Heart right ventricle (tissue), 16 donors: ENCODE measurements around the gene POLE4. TPM values are rescaled to one million over a fixed set of nuclear protein-coding genes. Genes with fewer than 3 reads are reported as not detected.
A peak's percentile ranks its signal among the peaks of the same experiment; 100 is the strongest.

ENCODE experiments used
- ATAC-seq, 8 donors: fragments of 200-7000 bp; cut with Tn5 transposase; one replicate each; pipeline ENCODE4 v1.9.1; 2020; ENCODE audit warnings: mild to moderate bottlenecking in 8 of 8, moderate library complexity in 8 of 8, moderate number of reproducible peaks in 1 of 8
- DNase-seq, 2 donors: peaks; one replicate each; pipeline ENCODE4 v3.0.0-alpha.2; 2020
- H3K27ac ChIP-seq, 10 donors: fragments of 200-600 bp; sonication (generic) in 2 of 10; one replicate each; pipeline versions ENCODE4 v1.5.0 to v1.8.0; 2020 to 2022; ENCODE audit warnings: mild to moderate bottlenecking in 3 of 10
- H3K27me3 ChIP-seq, 7 donors: fragments of 200-600 bp; one replicate each; pipeline ENCODE4 v1.8.0; 2021 to 2022; ENCODE audit warnings: mild to moderate bottlenecking in 2 of 7
- H3K36me3 ChIP-seq, 9 donors: fragments of 200-600 bp; sonication (generic) in 1 of 9; one replicate each; pipeline versions ENCODE4 v1.5.0 to v1.8.0; 2020 to 2022; ENCODE audit warnings: mild to moderate bottlenecking in 2 of 9
- H3K4me1 ChIP-seq, 9 donors: fragments of 200-600 bp; sonication (generic) in 1 of 9; one replicate each; pipeline versions ENCODE4 v1.5.0 to v1.8.0; 2020 to 2022; ENCODE audit warnings: mild to moderate bottlenecking in 4 of 9
- H3K4me3 ChIP-seq, 10 donors: fragments of 200-600 bp; sonication (generic) in 2 of 10; one replicate each; pipeline versions ENCODE4 v1.5.0 to v1.8.0; 2020 to 2022; ENCODE audit warnings: mild to moderate bottlenecking in 7 of 10, moderate library complexity in 2 of 10
- H3K9me3 ChIP-seq, 11 donors: fragments of 200-600 bp in 10 of 11; sonication (generic) in 2 of 11; one replicate each; pipeline versions ENCODE4 v1.5.0 to v1.8.0; 2013 to 2022; ENCODE audit warnings: mild to moderate bottlenecking in 2 of 11, control low read depth in 1 of 11, moderate library complexity in 1 of 11
- CTCF ChIP-seq, 9 donors: fragments of 200-600 bp; sonication (generic) in 2 of 9; IDR thresholded peaks; one replicate each; pipeline versions ENCODE4 v1.5.0 to v1.8.0; 2021 to 2022; ENCODE audit warnings: antibody characterized with exemption in 9 of 9, mild to moderate bottlenecking in 5 of 9, moderate library complexity in 1 of 9
- WGBS, 2 donors: extraction: QIAGEN DNeasy Blood & Tissue Kit; methylation state at CpG; one replicate each; pipeline ENCODE4 v1.1.7; 2013; ENCODE audit warnings: inconsistent platforms in 1 of 2; 5-methylcytosine and 5-hydroxymethylcytosine counted together
- intact Hi-C, 10 donors: fragments of 100-400 bp; cut with DNase I; formaldehyde crosslinking; loops; one replicate each; pipeline versions ENCODE4 v1.11.1 to v1.14.2; 2022
- polyA plus RNA-seq, 2 donors: library from polyadenylated mRNA; stranded (reverse); fragments of 200-250 nt; gene quantifications; one replicate each; pipeline ENCODE4 v1.2.3, GENCODE V29; 2013
- total RNA-seq, 10 donors: library from RNA; stranded (reverse); fragmentation: NEBNext Ultra II Directional in 3 of 10; extraction: Animal tissue kit (Norgen Biotek cat#: 25700) in 3 of 10; gene quantifications; one replicate each; pipeline versions ENCODE4 v1.2.1 to v1.2.4, GENCODE V29; 2021 to 2023
- donor health status: Arrhythmogenic right ventricular cardiomyopathy.
- donor health status: ischemic (EF 13 %, LVEDD 7.1; RV severe dilation, severe dysfunction).
- donor health status: healthy with polysubstance abuse.
- donor health status: DM: no; HTN: yes; CAD: no.
- donor health status: DM: no; HTN: no; CAD: no.
- donor health status: ischemic (EF 25% LVEDD 6.9; RV normal size, moderate dysfunction).
- donor health status: ischemic (EF 25% LVEDD 5.7; RV mildly dilated, moderate dysfunction).
- donor health status: healthy.
- donor health status: DM: yes; HTN: yes; CAD: no.
- donor health status: Ischemic cardiomyopathy.
- donor health status: ischemic (EF 35%, LVEDD 5.7; RV mildly dilated, moderate dysfunction).
- donor health status: nonischemic (EF 11% LVEDD 7.7; RV severe dilation, severe dysfunction).
- donor health status: DM: yes; HTN: yes; CAD: no.
- donor health status: PGD.
- donor health status: ischemic (EF 29% LVEDD 5.4; RV normal size, mild dysfunction).
- donor health status: nonischemic (EF 23%, LVEDD 6.1; RV moderate dilation, normal function).

POLE4 gene
- total and polyA plus RNA-seq, 12 donors: 24.8 to 83.5 (median 39.8) TPM

- Histone ChIP-seq H3K27me3 (no peaks in the 10 kb centered on the region), H3K4me3 (peak overlapping the region; percentile 2 to 79 (median 66)), H3K27ac (peak overlapping the region; percentile 41 to 94 (median 90)), H3K4me1 (peaks cover 0 to 21% (median 10%) of the 10 kb centered on the region in 9 donors), H3K9me3 (no peaks in the 10 kb centered on the region), H3K36me3 (peaks cover 0 to 39% (median 0%) of the 10 kb centered on the region in 9 donors)
- DNase-seq: no peak
- WGBS, 2 donors: 85 to 87% methylated on average over 10 of the region's 10 CpGs
- no peak for ATAC-seq
- no peak for TF ChIP-seq CTCF (IDR thresholded peaks at IDR 0.05)
- intact Hi-C loops: loop anchor here in 1 of 10 donors (5.0 kb wide), 1 partner anchor 83 kb away; no protein-coding TSS in a partner anchor
These were observed 786 bp downstream of the POLE4 start for GRCh38 chr2:74959106-74959751.

GRCh38 chr2:74966887-74967286, 8.4 kb downstream of the POLE4 start:
- intact Hi-C loops: no loop called here
- no peak for ATAC-seq
- no peak for DNase-seq
- Histone ChIP-seq H3K27me3 (no peaks in the 10 kb centered on the region), H3K4me1 (no peaks in the 10 kb centered on the region), H3K4me3 (no peak overlapping the region), H3K27ac (no peak overlapping the region), H3K36me3 (peaks cover 0 to 66% (median 6%) of the 10 kb centered on the region in 9 donors), H3K9me3 (peaks cover 0 to 15% (median 0%) of the 10 kb centered on the region in 11 donors)
- TF ChIP-seq CTCF (IDR thresholded peaks at IDR 0.05): no peak
- WGBS, 2 donors: 90 to 91% methylated on average over 1 of the region's 1 CpG

GRCh38 chr2:74975016-74975415, 16.6 kb downstream of the POLE4 start:
- H3K27ac ChIP-seq: no peak overlapping the region
- no peak for TF ChIP-seq CTCF (IDR thresholded peaks at IDR 0.05)
- no peak overlapping the region for H3K4me3 ChIP-seq
- peaks cover 0 to 2% (median 0%) of the 10 kb centered on the region in 11 donors for H3K9me3 ChIP-seq
- H3K4me1 ChIP-seq: no peaks in the 10 kb centered on the region
- H3K27me3 ChIP-seq: no peaks in the 10 kb centered on the region
- peaks cover 0 to 11% (median 0%) of the 10 kb centered on the region in 9 donors for H3K36me3 ChIP-seq
- 84% methylated on average over 7 of the region's 7 CpGs for WGBS, 2 donors
- ATAC-seq: no peak
- intact Hi-C loops: no loop called here
- DNase-seq: no peak

- no peaks in the 10 kb centered on the region for H3K9me3 ChIP-seq
- TF ChIP-seq CTCF (IDR thresholded peaks at IDR 0.05): no peak
- ATAC-seq (no peak), DNase-seq (no peak)
- no peak overlapping the region for H3K4me3 ChIP-seq
- H3K27ac ChIP-seq: no peak overlapping the region
- no peaks in the 10 kb centered on the region for H3K4me1 ChIP-seq
- H3K36me3 ChIP-seq: peaks cover 0 to 7% (median 0%) of the 10 kb centered on the region in 9 donors
- intact Hi-C loops: no loop called here
- no peaks in the 10 kb centered on the region for H3K27me3 ChIP-seq
These were observed 21.4 kb downstream of the POLE4 start for GRCh38 chr2:74979844-74980243.
